WERI-Rb-1 (cell line): ENCODE measurements around the gene CEACAM20.

Source experiments
- DNase-seq: peaks from one replicate; pipeline ENCODE4 v3.0.0-alpha.2; 2020
- H3K27ac ChIP-seq: fragments of 250-450 bp; sonication (Bioruptor Pico); 2 replicates; pipeline ENCODE4 v1.5.1; 2020; ENCODE audit warnings: mild to moderate bottlenecking, moderate library complexity
- H3K27me3 ChIP-seq: fragments of 250-450 bp; sonication (Bioruptor Pico); 2 replicates; pipeline ENCODE4 v1.5.1; 2021; ENCODE audit warnings: mild to moderate bottlenecking, low read depth, moderate library complexity; ENCODE audit not compliant: insufficient read depth, severe bottlenecking
- H3K36me3 ChIP-seq: fragments of 250-450 bp; sonication (Bioruptor Pico); 2 replicates; pipeline ENCODE4 v1.5.1; 2020; ENCODE audit warnings: mild to moderate bottlenecking, moderate library complexity
- H3K4me3 ChIP-seq: 2 replicates; pipeline ENCODE4 v1.5.1; 2011; ENCODE audit warnings: low read depth, mild to moderate bottlenecking, control low read depth, low read length
- H3K9me3 ChIP-seq: fragments of 250-450 bp; sonication (Bioruptor Pico); 2 replicates; pipeline ENCODE4 v1.5.1; 2021; ENCODE audit warnings: mild to moderate bottlenecking, moderate library complexity; ENCODE audit not compliant: severe bottlenecking
- CTCF ChIP-seq: IDR thresholded peaks from 2 replicates; pipeline ENCODE4 v1.5.1; 2011; ENCODE audit warnings: low read depth, mild to moderate bottlenecking, control low read depth, inconsistent platforms, low read length

The CEACAM20 gene

GRCh38 chr19:44515907-44516306 is 13.6 kb downstream of the CEACAM20 start:
- Histone ChIP-seq H3K9me3 (no peaks in the 10 kb centered on the region), H3K36me3 (no peaks in the 10 kb centered on the region), H3K27ac (no peak overlapping the region), H3K4me3 (no peak overlapping the region), H3K27me3 (no peaks in the 10 kb centered on the region)
- no peak for TF ChIP-seq CTCF
- no peak for DNase-seq

DNA sequence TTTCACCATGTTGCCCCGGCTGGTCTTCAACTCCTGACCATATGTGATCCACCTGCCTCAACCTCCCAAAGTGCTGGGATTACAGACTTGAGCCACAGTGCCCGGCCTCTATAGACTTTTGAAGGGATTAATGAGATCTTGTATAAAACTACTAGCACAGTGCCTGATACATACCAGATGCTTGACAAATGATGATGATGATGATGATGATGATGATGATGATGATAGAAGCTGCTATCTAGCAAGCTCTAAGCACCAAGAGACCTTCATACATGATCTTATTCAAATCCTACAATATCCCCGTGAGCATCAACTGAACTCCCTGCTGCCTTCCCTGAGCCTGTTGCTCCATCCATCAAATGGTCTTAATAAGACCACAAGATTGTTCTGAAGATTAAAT is 14.4 kb downstream of the CEACAM20 start:
- no peak for DNase-seq
- no peak overlapping the region for H3K4me3 ChIP-seq
- no peaks in the 10 kb centered on the region for H3K36me3 ChIP-seq
- H3K27ac ChIP-seq = no peak overlapping the region
- TF ChIP-seq CTCF = no peak
- H3K9me3 ChIP-seq = no peaks in the 10 kb centered on the region
- no peaks in the 10 kb centered on the region for H3K27me3 ChIP-seq

GRCh38 chr19:44512326-44513298 is 16.9 kb downstream of the CEACAM20 start:
- Histone ChIP-seq H3K4me3 (no peak overlapping the region), H3K27ac (no peak overlapping the region), H3K36me3 (no peaks in the 10 kb centered on the region), H3K9me3 (no peaks in the 10 kb centered on the region), H3K27me3 (no peaks in the 10 kb centered on the region)
- peak; percentile 74 for TF ChIP-seq CTCF
- peak; percentile 67 for DNase-seq

- Histone ChIP-seq H3K27ac (no peak overlapping the region), H3K9me3 (peaks cover 3% of the 10 kb centered on the region), H3K4me3 (no peak overlapping the region), H3K36me3 (no peaks in the 10 kb centered on the region), H3K27me3 (no peaks in the 10 kb centered on the region)
- TF ChIP-seq CTCF = no peak
- DNase-seq = no peak
Observed at GRCh38 chr19:44509478-44509877, 20.0 kb downstream of the CEACAM20 start.

DNA sequence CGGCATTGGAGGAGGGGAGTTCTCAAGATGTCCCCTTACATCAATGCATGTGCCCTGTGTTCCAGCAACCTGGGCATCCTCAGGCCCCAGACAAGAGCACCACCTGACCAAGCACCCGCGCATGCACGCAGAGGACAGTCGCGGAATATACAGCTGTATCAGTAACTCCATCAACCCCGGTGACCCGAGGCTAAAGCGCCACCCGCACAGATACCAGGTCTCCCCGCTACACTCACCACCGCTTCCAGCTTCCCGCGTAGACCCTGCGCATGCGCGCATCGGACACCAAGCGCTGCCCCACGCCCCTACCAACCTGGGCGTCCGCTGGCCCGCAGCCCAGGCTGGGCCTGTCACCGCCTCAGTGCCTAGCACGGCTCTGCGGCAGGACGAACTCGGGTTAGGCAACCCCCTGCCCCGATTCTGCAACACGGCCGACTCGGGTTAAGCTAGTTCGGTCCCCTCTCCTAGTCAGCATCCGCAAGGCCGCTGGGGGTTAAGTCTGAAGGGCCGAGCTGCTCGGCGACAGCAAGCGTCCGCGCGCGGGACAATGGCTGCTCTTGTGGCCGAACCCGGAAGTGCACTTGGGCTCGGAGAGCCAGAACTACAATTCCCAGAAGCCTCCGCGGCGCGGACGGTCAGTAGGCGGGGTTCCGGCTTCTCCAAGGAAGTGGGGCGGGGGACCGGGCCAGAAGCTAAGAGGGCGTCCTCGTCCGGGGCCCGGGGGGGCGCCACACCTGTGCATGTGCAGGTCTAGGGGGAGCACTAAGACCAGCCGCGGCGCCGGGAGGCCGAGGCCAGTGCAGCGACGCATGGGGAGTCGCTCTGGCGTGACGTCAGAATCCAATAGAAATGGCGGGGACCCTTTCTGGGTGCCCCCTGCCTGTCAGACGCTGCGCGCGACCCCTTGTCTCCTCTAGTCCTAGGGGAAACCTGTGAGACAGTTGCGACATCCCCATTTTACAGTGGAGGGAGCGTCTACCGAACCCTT is 29.2 kb downstream of the CEACAM20 start, which contains the start of gene ZNF180:
TSS of gene ZNF180 (minus strand) at position 561 of the 988 bp plus-strand sequence. CDS start 3,188 bp downstream, outside the sequence.
- Histone ChIP-seq H3K4me3 (peak within 1 kb of the TSS; percentile 66), H3K27ac (peak within 1 kb of the TSS; percentile 96), H3K36me3 (peaks cover 43% of the 10 kb centered on the region), H3K27me3 (no peaks in the 10 kb centered on the region), H3K9me3 (peaks cover 34% of the 10 kb centered on the region)
- peak; percentile 99 for DNase-seq
- peak; percentile 13; the same call in 1 of the 2 replicates for TF ChIP-seq CTCF
